GM21526 (cell line): Measurements from ENCODE around the gene BCL6.

Experiments used
- ATAC-seq: cut with Tn5 transposase; IDR thresholded peaks from one replicate; pipeline ENCODE4 v1.9.1; 2021; ENCODE audit warnings: moderate library complexity; ENCODE audit not compliant: unreplicated experiment, low FRiP score

BCL6 gene

DNA sequence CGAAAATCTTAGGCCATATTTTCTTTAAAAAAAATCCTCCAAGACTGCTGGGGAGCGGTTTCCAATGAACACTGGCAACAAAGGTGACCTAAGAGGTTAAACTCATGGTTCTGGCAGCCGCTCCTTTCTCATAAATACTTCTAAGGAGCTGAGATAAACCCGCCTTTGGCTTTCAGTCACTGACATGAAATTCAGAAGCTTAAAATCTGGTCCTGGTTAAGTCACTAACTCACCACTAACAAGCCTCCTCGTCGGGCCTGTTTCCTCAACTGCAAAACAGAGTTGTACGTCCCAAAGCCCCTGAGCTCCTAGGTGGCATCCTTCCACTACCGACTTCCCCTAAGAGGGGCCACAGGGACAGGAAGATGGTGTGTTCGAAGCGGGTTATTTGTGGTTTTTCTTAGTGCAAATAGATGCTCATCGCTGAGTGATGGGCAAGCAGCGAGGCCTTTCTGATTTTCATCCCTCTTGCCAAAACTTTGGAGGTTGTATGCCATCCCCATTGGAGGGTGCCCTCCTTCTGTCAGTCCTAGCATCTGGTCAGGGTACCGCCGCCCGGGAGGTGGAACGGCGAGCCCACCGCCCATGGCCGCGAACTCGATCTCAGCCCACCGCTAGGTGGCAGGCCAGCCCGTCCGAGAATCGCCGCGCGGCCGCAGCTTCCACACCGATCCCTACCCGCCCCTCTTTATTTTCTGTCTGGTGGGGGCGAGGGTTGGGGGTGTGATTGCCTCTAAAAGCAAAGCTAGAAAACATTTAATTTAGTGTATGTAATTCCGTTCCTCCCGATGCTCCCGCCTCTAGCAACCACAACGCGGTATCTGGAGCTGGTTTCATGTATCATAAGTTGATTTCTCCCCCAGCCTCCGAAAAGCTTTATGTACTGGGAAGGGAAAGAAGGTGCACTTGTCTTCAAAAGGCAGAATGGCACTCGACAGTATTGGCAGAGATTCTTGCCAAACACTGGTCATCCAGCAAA is 4.6 kb downstream of the BCL6 start:
- no peak for ATAC-seq

DNA sequence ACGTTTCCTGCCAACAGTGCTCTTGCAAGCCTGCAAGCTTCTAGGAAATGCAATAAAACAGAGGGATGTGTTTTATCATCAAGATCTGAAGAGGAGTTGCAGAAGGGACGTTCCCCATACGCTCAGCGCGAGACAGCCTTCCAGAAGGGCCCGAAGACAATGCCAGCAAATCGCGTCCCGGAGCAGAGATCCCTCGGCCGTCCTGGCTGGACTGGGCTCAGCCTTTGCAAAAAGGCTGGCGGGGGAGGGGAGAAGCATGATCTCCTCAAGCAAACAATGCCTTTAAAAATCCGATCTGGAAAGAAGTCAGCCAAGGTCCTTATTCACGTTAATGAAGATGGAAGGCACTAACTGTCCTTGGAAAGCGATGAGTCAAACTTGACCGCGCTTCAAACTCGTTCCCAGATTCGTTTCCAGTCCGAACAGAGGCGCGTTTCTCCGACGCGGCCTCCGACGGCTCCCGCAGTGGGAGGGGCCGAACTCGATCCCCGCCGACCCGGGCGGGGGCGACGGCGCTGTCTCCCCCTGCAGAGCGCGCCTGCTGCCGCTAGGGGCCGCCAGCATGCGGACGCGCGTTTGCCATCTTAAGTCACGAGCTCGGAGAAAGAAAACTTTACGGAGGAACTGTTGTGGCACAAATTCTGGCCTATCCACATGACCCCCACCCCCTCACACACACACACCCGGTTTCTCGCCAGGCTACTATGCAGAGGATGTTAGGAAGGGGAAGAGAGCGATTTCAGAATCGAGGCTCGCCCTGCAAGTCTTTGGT is 5.5 kb downstream of the BCL6 start:
- peak; percentile 50 for ATAC-seq

DNA sequence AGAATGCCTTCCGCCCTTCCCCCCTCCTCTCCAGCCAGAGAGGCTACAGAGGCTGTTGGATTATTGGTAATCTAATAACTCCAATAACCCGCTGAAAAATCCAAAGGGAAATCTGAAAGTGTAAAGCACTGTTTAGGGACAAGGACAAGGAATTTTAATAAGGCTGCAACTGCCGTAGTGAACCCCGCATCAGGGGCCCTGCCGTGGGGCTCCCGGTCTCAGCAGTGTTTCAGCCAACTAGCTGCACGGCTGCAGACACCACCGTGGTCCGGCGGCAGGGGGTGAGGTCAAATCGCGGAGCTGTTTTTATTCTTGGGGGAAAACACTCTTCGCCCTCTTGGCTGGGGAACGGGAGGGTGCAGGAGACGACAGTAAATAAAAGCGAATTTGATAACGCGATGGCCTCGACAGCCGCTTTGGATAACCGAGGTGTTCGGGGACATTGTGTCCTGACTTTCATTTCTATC is 6.1 kb downstream of the BCL6 start:
- no peak for ATAC-seq

DNA sequence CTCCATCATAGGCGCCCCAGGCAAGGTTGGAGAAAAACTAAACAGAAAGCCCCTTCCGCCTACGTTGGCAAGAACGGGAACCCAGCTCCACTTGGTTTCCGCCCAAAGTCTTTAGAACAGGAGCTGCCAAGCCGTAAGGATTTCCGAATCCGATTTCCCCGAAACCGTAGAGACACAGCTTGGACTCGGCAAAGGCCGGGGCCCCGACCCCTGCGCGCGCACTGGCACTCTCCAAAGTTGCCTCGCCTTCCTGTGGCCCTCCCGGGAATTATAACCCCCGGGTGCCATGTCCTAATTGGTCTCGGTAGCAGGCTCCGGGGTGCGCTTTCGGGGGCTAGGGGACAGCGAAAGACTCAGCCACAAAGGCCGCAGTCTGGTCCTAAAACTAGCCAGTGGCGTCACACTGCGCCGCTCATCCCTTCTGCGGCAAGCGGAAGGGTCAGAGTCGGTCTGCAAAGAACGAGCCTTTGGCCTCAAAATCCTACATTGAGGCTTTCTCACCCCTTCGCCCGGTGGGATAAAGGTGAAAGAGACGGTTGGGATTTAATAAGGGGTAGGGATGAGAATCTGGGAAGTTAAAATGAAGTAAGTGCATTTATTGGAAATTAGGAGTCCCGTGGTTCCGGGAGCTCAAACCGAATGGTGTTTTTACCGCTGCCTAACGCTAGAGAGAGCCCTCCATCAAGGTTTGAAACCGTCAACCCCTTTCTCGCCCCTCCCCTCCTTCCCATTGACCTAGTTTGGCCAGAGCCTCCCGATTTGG is 6.8 kb downstream of the BCL6 start:
- ATAC-seq: no peak

DNA sequence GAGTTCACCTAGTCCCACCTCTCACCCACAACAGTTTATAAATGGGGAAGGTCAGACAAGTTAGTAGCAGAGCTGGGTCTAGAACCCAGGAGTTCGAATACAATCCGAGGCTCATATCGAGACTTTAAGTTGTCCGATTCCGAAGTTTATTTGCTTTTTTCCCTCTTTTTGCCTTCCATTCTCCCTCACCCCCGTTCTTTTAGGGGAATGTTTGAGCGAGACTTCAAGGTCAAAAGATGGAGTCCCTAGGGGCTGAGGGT is 7.3 kb downstream of the BCL6 start:
- ATAC-seq: no peak

DNA sequence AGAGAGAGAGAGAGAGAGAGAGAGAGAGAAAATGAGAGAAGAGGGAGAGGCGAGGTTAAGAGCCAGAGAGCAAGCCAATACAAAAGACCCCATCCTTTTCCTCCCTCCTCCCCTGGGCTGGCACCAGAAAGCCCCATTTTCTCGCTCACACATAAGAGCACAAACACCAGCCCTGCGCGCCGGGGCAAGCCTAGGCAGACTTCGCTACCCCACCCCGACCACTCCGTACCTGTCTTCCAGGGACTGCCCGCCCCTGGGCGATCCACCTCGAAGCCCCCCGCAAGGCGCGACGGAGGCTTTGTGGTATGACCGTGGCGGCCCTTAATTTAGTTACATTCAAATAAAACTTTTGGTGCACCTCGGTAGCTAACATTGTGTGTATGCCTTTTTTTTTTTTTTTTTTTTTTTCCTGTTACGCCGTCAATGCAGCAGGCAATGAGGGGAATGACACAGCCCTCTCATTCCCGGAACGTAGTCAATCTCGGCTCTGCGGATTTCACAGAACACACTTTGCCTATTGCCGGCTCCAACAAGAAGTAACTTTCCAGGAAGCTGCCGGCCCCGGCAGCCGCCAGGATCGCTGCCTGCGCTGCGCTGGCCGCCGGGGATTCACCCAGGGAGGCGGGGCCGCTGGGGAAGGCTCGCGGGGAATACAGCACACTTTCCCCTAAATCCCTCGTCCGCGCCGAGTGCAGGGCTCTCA is 7.7 kb downstream of the BCL6 start:
- no peak for ATAC-seq

DNA sequence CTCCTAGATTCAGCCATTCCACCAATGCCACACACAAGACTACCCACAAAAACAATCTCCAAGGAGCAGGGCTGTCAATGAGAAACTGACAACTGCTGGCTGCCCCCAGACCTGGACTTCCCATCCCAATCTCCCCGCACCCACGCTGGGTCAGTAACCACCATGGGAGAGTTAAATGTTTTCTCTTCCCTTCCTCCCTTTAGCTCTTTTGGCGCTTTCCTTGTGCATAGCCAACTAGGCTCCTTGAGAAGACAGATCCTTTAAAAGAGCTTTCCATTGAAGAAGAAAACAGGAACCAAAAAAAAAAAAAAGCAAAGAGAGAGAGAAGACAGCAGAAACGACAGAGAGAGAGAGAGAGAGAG is 8.3 kb downstream of the BCL6 start:
- ATAC-seq: no peak

DNA sequence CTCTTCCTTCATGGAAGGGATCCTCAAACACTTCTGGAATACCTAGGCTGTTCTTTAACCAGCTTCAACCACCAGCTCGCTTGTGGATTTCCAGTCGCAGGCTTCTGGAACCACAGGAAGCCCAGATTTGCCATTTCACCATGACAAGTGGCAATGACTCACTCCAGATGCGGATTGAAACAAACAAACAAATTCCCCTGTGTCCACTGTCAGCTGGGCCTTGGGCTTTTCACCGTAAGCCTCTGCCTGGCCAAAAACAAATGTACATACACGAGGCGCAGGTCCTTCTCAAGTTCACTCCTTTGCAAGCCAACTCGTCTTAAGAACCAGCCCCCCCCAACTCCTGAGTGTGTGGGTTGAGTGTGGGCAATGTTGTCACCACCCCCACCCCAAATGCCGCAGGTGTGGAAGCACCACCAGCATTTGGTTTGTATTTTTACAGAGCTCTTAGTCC is 8.8 kb downstream of the BCL6 start:
- ATAC-seq: no peak

DNA sequence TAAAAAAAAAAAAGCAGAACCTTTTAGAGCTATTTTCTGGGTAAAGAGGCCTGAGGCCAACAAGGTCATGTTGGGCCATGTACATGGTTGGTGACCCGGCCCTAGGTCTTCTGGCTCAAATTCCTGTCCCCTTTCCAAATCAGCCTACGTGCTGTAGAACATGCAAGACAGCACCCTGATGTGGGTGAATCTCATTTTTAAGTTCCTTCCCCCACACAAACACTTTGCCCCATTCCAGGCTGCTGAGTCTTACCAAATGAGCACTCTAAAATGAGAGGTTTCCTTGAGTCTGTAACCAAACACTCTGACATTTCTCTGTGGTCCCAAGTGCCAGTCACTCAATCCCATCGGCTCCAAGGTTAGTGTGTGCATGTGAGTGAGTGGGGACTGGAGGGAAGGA is 9.4 kb downstream of the BCL6 start:
- no peak for ATAC-seq

DNA sequence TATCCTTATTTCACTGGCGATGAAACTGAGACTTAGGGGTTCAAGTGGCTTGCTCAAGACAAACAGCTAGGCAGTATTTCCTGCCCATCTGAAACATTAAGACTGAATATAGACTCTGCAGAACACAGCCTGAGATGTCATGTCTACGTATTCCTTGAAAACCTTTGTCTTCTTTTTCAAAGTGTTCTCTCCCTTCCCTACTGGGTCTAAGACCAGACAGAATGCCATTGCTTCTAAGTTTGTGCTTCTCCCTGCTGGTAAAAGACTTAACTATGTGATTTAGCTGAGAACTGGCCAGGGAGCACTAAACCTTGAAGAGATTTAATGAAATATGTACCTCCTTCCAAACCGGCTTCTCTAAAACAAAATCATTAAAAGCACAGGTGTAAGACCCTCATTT is 9.9 kb downstream of the BCL6 start:
- ATAC-seq: no peak

DNA sequence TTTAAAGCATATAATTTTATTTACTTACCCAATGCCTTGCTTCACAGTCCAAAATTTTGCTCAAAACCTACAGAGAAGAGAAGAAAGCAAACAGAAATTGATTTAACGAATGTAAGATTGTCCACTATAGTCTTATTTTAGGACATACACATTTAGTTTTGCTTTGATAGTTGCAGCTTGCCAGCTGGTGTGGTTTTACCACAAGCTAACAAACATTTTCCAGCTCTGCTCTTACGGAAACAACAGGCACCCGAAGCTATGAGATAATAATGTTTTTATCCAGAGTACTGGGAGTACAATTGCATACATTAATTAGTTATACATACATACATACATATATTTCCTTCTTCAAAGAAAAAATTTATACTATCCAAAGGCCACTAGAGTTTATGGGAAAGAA is 10.4 kb downstream of the BCL6 start:
- ATAC-seq: no peak

DNA sequence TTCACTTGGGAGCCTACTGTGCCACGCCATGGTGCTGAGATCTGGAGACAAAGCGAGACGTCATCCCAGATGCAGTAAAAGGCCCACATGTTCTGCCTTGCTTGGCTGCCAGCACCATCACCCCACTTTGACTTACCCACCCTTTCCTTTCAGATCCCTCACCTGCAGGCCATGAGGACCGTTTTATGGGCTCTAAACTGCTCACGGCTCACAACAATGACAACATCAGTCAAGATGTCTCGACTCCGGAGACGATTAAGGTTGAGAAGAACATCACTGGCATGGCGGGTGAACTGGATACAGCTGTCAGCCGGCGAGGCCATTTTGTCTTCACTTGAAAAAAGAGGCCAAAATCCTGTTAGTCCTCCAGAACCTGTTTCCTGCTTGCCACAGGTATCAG is 11.9 kb downstream of the BCL6 start:
- ATAC-seq: no peak

DNA sequence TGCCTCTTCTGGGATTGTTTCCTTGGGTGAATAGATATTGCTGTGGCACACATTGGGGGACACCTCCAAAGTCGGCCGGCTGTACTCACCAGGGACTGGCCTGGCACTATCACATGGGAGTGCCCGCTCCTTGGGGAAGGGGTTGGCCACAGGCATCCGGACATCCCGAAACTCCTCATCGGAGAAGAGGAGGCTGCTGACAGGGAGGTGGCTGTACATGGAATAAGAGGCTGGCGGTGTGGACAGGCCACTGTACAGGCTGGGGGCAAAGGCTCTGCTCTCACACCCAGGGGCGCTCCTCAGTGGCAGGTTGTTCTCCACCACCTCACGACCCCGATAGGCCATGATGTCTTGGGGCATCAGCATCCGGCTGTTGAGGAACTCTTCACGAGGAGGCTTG is 15.7 kb downstream of the BCL6 start:
- no peak for ATAC-seq

DNA sequence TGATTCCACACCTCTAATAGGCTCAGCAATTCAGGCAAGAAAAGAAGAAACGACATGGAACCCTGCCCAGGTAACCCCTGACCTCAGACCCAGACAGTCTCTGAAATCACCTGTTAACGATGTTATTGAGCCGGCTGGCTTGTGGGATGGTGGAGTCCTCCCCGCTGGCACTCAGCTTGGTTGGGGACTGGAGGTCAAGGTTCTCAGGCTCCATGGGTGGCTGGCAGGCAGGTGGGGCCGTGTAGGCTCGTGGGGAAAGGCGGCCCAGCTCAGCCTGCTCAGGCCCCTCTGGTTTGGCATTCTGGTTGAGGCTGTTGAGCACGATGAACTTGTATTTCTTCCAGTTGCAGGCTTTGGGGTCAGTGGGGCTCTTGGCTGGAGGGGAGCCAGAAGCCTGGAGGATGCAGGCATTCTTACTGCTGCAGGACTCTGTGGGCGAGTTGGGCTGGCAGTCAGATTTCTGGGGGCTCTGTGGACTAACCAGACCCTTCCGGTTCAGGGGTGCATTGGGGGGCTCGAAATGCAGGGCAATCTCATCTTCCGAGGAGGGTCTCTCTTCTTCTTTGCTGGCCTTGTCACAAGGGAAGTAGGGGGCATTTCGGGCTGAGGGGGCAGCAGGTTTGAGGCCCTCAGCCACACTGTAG is 16.2 kb downstream of the BCL6 start:
- ATAC-seq: no peak

DNA sequence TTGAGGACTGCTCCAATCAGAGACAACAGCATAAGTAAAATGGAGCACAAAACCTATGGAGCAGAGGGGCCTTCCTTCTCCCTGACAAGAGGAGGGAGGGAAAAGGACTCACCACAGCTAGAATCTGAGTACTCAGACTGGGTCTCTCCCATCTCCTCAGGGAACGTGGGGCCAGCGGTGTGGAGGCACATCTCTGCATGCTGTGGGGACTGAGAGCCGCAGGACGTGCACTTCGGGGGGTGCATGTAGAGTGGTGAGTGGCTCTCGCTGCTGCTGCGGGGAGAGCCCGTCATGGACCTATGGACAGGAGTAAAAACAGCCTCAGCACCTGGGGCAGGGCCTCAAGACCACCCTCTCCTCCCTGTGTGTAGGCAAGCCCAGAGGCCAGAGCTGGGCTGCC is 17.0 kb downstream of the BCL6 start:
- ATAC-seq: no peak

DNA sequence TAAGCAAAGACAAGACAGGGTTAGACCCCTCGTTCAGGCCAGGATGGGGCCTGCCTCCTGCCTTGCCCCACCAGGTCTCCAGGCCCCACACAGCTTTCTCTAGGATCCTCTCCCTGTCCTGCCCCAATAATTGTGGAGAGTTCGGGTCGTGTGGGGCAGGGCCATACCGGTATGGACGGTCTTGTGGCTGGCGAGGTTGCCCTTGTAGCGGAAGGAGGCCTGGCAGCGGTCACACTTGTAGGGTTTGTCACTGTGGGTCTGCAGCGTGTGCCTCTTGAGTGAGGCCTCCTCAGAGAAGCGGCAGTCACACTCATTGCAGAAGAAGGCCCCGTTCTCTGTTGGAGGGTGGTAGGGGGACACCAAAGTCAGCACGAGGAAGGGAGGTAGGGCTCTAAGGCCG is 18.7 kb downstream of the BCL6 start:
- no peak for ATAC-seq

DNA sequence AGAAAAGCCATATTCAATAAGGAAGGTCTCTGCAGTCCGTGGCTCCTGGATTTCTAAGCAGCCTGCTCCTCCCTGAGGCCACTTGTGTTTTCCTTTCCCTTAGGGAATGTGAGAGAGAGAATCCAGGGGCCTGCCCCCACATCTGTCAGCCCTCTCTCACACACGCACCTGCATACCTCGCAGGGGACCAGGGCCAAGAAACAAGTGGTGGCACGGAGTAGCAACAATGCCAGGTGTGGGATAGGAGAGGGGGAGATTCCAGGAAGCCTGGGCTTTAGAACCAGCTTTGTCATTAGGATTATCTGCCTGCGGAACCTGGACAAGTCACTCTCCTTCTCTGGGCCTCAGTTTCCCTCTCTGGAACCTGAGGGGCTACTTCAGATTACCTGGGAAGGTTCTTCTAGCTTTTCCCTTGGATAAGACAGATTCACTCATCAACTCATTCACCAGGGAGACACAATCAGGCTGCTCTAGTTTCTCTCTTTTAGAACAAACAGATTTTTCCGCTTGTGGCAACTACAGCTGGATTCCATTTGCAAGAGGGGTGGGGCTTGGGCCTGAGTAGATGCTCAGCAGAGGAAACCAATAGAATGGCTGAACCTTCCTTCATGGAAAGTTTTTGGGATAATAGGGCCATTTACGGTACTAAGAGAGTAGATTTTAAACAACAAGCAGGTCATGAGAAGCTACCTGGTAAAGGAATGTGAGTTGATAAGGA is 19.5 kb downstream of the BCL6 start:
- no peak for ATAC-seq

DNA sequence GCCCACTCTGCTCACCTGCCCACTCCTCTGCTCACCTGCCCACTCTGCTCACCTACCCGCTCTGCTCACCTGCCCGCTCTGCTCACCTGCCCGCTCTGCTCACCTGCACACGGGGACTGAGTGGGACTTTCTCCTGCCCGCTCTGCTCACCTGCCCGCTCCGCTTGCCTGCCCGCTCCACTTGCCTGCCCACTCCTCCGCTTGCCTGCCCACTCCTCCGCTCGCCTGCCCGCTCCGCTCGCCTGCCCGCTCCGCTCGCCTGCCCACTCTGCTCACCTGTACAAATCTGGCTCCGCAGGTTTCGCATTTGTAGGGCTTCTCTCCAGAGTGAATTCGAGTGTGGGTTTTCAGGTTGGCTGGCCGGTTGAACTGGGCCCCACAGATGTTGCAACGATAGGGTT is 20.0 kb downstream of the BCL6 start:
- no peak for ATAC-seq

DNA sequence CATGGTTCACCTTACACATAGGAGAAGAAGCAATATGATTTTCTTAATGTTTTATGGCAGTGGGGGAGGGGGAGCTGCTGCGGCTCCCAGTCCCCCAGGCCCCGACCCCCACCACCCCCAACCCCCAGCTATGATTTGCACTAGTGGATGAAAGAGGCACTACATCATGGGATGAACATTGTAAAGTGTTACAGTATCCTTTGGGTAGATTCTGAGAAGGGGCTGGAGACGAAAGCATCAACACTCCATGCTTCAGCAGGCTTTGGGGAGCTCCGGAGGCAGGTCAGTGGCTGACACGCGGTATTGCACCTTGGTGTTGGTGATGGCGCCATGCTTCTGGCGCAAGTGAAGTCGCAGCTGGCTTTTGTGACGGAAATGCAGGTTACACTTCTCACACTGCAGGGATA is 23.1 kb downstream of the BCL6 start:
- no peak for ATAC-seq
